ENCODE data around the gene DNAH8.

- TF ChIP-seq POLR2AphosphoS5 (IDR thresholded peaks at IDR 0.05; ENCODE audit: low read depth, low read length) (no peak), POLR2A (IDR thresholded peaks at IDR 0.05; ENCODE audit: low read depth, low read length) (no peak)
These were observed 338.9 kb downstream of the DNAH8 start for GRCh38 chr6:39053854-39054576.

Data from GM12892 (cell line).